GM19023 (cell line): ENCODE data around the gene CNOT8.
"Not testable (repeated sequence)": the region's sequence is repeated elsewhere in the genome, so short reads cannot be mapped to it uniquely, and the experiment has no call there.

Experiments used
- ATAC-seq: cut with Tn5 transposase; IDR thresholded peaks from one replicate; pipeline ENCODE4 v1.9.1; 2021; ENCODE audit warnings: mild to moderate bottlenecking, moderate library complexity; ENCODE audit not compliant: unreplicated experiment

CNOT8 gene

DNA sequence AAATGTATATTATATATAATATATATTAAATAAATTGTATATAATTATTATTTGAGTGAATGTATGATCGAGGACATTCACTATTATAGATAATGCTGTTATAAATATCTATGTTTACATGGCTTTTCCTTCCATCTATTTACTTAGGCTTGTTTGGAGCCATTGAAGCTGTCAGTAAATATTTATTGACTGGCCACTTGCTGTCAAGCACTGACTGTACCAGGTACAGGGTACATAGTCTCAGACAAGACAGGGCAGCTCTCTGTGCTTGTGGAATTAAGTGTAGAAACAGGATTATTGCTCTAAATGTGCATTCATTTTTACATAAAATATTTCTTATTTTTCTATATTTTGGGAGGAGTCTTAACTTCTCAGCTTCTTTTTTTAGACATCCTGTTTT, 24.4 kb upstream of the CNOT8 start:
- ATAC-seq: no peak

DNA sequence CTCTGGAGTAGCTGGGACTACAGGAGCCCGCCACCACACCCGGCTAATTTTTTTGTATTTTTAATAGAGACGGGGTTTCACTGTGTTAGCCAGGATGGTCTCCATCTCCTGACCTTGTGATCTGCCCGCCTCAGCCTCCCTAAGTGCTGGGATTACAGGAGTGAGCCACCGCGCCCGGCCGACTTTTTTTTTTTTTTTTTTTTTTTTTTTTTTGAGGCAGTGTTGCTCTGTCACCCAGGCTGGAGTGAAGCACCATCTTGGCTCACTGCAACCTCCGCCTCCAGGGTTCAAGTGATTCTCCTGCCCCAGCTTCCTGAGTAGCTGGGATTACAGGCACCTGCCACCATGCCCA, 22.8 kb upstream of the CNOT8 start:
- not testable (repeated sequence) for ATAC-seq

DNA sequence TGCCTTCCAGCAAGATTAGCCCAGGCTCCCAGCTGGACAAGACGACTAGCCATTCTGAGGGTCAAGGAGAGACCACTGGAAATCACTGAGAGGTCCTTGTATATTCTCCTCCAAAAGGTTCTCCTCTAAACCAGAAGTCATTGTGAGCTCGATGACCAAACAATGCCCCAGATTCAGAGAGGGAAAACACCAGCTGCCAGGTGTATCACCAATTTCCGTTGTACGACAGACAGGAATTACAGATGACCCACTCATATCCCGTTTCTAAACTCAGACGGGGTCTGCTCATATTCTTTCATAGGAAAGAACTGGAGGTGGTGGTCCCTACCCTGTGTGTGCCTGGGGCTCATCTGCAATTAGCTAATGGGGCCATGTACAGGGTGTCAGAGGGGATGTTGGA, 22.2 kb upstream of the CNOT8 start:
- ATAC-seq: no peak

DNA sequence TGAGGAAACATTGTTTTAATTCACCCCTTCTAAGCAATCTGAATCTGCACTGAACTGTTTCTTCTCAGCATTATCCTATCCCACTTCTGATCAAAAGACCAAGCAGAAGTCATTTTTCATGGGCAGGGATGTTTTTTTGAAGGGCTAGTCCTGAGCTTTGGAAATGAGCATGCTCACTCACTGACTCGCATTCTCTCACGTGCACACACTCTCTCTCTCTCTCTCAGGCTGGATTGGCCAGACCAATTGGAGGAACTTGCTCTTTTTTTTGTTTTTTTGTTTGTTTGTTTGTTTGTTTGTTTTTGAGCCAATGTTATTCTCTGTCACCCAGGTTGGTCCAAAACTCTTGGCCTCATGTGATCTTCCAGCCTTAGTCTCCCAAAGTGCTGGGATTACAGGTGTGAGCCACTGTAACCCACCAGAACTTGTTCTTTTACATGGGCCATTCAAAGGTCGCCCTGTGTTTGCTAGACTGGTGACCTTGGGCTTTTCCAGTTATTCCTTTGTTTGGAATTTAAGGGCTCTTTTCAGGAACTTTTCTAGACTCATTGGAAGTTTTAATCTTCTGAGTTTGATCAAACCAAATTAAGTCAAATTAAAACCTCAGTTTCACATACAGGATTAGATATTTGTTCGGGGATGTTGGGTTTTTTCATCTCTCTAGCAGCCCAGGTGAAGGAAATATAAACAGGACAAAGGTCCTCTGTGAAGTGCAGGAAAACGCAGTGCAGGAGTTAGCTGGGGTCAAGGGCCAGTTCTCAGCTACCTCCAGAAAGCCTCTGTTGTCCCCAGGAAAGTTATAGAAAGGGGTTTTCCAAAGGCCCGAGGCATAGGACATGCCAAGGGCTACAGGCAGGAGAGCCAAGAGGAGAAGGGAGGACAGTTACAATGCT, 21.2 kb upstream of the CNOT8 start:
- no peak for ATAC-seq

DNA sequence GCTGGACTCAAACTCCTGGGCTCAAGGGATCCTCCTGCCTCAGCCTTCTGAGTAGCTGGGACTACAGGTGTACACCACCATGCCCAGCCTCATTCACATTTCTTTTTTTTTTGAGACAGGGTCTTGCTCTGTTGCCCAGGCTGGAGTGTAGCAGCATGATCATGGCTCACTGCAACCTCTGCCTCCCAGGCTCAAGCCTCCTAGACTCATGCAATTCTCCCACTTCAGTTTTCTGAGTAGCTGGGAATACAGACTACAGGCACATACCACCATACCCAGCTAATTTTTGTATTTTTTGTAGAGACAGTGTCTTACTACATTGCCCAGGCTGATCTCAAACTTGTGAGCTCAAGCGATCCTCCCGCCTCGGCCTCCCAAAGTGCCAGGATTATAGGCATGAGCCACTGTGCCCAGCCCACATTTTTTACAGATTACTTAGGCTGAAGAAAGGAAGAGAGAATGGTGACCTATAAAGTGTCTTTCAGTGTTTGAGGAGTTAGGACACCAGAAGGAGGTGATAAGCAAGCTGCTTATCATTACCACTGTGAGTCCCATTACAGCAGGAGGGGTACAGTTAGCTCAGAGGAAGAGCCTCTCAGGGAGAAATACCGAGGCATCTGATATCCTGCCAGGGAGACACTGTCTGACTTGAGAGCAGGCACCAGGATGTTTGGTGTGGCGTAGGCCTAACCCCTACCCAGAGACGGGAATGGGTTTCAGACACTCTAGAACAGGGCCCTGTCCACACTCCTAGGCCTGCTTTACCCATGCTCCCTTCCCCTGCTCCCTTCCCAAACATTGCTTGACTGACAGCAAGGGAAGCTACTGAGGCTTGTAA, 17.8 kb upstream of the CNOT8 start:
- ATAC-seq: no peak

DNA sequence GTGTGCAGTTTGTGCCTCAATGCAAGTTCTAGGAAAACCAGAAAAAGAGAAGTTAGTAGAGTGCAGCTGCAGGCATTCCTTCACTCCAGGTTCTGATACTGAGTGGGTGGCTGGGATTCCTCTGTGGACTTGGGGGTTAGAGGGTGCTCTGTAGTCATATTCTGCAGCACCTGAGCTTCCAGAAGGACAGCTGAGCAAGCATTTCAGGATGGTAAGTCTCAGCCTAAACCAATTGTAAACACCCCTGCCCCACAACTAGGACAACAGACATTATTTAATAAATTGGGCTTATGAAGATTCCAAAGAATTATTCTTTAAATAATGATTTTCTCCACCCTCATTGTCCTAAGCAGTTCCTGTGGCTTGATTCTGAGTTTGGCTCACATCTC, 17.2 kb upstream of the CNOT8 start:
- no peak for ATAC-seq

DNA sequence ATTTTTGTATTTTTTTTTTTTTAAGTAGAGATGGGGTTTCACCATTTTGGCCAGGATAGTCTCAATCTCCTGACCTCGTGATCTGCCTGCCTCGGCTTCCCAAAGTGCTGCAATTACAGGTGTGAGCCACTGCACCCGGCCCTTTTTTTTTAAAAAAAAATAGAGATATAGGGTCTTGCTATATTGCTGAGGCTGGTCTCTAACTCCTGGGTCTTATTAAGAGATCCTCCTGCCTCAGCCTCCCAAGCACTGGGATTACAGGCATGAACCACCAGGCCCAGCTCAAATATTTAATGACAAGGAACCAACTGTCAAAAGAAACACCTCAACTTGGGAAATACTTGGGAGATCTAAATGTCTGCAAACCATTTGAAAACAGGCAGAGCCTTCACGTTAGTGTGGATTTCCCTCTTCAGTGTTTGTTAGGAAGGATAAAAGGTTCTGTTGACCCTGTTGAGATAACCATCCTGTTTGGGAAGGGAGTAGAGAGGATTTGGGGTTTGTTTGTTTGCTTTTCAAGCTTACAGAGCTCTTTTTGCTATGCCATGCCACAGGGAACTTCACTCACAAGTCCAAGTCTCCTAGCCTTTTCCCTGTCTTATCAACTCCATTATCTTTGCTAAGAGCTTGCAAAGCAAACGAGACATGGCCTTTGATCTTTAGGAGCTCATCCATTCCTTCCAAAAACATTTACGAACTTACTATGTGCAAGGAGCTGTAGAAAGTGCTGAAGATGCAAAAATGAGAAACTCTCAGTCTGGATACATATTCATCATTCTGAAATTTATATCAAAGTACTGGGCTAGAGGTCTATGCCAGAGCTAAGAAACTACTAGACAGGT, 15.5 kb upstream of the CNOT8 start:
- no peak for ATAC-seq

DNA sequence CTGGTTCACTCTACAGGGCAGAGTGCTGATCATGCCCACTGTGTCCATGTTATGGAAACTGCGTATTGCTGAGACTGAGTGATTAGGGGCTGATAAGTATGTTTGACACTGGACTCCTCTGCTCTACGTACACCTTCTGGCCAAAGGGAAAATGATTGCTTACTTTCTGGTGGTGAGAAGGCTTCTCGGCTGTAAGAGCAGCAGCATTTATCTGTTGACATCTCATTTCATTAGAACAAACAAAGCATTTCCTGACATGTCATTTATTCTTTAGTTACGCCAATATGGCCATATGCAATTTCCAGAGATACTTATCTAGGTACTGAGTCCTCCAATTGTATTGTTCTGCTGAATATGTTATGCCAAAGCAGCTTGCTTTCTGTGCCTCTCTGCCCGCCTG, 13.6 kb upstream of the CNOT8 start:
- no peak for ATAC-seq

DNA sequence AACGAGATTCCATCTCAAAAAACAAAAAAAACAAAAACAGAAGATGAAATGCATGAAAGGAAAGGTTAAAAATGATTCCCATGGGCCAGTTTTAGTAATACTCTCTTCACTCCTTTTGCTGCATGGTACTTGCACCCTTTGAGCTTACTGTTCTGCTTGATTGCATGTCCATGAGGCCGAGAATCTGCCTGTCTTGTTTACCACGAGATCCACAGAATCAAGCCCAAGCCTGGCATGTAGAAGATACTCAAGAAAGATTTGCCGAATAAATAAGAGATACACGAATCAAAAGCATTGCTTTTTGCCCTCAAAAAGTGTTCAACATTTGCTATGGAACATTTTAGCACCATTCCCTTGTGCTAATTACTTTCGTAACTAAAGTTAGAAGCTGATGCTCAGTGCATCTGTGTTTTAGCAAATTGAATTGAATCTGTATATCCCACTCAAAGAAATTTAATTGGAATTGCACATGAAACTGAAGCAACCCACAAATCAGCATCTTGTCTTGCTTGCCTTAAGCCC, 9.1 kb upstream of the CNOT8 start:
- ATAC-seq: no peak

DNA sequence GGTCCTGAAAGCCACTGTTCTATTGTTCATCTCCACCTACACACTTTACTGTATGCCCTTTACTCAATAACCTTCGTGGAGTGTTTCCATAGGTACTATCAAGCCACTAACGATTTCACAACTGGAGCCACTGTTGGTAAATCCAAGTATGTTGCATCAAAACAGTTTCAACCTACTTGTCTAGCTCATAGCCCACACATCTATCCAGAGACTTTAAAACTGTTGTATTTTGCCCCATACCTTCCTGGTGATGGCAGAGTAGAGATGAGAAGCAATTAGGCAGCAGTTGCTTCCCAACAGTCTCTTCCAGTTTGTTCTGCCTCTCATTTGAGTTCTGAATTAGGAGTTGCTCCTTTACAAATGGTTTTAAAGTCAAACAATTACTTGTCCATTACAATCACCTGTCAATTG, 8.6 kb upstream of the CNOT8 start:
- no peak for ATAC-seq

DNA sequence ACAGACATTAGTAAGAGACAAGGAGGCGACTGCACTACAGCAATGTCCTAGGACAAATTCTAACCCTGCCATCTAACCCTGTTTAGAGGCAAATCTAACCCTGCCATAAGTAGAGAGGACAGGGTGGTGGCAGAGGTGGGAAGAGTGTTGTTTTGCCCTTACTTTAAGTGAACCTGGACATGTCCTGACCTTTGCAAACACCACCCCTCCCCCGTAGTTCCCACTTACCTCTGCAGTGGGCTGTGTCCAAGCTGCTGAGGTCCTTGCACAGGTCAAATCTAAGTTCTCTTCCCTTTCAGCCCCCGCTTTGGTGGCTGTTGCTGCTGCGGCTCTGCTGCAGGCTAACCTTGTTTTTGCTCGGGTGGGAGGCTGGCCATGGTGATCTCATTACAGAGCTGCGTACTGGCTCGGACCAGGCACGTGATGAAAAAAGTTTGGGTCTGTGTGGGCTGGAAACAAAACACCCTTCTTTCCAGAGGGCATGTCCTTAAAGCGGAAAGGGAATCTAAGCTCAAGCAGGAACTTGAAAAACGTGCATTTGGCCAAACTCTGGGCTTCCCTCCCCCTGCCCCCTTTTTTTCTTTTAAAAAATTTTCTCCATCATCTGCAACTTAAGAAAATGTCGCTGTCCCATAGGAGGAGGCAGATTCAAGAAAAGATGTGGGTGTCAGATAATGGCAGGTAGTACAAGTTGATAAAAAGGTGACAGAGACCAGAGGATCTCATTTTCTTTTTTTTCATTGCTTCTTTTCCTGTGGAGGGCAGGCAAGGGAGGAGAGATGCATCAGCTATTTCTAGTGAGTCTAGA, 8.0 kb upstream of the CNOT8 start, which contains the start of gene FAXDC2:
TSS of gene FAXDC2 (minus strand) at position 349 of the 808 bp plus-strand sequence. CDS start 12,425 bp downstream, outside the sequence.
- ATAC-seq: peak; percentile 71

DNA sequence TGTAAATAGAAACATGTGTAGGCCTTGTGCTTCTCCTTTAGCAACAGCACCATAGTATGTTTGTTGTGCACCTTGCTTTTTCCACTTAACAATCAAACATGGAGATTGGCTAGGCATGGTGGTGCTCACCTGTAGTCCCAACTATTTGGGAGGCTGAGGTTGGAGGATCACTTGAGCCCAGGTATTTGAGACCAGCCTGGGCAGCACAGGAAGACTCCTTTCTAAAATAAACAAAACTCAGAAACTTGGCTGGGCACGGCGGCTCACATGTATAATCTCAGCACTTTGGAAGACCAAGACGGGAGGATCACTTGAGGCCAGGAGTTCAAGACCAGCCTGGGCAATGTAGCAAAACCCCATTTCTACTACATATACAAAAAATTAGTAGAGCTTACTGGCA, 7.1 kb upstream of the CNOT8 start:
- ATAC-seq: no peak

DNA sequence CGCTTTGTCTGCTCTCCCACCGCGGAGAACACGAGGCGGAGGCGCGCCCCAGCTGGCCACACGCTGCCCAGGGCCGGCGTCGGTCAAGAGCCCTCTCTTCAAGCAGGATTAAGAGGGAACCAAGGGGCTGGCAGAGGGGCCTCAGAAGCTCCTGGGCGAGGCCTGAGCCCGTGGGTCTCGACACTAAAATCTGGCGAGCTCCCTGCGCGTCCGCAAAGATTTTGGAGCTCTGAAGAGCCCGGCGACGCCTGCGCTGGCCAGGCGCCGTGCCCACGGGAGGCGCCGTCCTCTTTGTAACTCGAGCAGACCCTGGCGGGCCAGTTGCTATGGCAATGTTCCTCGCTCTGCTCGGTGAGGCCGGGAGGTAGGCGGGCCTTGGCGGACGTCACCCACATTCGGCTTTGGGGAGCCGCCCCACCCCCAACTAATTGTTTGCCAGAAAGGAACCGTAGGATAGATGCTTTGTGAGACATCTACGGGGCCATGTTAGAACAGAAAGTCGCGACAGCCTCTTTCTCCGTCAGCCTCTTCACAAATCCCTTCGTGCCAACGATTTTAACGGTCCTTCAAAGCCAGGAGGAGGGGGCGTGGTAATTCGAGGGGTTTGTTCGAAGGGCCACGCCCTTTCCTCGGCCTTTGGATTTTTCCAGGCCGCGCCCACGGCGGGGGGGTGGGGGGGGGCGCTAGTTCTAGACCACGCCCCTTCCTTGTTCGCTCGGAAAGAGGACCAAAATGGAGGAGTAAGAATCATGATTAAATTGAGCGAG, 714 bp upstream of the CNOT8 start:
- peak; percentile 61 for ATAC-seq

DNA sequence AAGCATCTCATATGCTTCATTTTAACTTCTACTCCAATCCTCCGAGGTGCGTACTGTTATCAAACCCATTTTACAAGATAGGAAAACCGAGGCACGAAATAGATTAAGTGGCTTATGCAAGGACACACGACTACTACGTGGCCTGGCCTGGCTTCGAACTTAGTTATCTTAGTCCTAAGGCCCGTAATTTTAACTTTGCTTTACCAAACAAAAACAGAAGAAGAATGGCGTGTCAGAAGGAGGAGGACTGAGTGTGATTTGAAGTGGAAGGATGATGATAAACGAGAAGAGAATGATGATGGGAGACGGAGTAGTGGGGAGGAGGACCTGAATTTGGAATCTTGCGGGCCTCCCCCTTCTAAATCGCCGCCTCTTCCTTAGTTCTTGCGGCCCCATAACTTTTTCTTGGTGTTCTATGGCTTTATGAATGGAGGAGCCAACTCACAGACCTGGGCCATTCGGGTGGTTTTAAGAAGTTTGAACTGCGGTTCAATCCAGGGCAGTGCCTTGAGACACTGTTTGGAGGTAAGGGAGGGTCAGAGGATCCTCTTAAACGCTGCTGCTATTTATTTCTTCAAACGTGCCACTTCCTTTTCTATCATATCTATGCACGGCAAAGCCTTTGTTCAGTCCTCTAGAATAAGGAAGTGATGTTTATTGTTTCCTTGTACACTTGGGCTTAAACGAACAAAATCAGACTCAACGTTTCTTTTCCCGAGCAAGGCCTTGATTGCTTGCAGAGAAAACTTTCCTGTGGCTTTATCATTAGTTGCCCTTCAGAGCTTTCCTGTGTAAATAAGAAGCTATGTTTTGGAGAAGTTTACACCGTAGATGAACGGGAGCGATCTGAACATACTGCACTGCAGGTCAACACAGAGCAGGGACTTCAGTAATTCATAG, 795 bp downstream of the CNOT8 start:
- ATAC-seq: no peak

DNA sequence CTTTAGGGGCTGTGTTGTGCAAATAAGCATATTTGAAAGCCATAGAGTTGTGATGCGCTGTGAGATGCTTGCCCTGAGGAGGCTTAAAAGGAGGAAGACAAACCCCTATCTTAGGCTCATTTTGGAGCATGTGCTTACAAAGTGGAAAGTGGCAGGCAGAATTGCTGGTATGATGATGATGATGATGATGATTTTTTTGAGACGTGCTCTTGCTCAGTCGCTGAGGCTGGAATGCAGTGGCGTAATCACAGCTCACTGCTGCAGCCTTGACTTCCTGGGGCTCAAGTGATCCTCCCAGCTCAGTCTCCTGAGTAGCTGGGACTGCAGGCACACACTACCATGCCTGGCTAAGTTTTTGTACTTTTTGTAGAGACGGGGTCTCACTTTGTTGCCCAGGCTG, 1.7 kb downstream of the CNOT8 start:
- no peak for ATAC-seq

DNA sequence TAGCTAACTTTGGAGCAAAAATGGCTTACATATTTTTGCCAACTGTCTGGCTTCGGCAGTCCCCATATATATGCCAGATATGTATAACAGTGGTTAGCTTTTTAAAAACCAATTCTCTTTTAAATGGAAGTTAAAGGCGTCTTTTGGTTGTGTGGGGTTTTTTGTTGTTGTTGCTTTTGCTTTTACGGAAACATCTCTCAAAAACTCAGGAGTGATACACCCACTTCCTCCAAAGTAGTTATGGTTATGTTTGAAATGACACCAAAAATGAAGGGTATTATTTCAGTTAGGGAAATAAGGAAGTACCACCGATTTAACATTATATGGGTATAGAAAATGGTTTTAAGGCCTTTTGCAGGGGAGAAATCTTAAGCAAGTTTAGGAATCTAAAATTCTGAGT, 2.3 kb downstream of the CNOT8 start:
- no peak for ATAC-seq

DNA sequence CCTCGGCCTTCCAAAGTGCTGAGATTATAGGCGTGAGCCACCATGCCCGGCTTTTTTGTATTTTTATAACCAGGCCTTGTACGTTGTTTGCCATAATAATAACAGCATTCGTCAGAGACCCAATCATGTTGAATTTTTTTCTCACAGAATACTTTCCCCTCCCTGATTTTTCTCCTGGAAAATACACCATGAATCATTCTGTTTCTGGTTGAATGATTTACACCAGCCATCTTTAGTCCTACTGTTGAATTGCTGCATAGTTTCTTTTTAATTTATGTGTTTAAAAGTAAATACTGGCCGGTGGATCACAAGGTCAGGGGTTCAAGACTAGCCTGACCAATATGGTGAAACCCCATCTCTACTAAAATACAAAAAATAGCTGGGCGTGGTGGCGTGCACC, 3.5 kb downstream of the CNOT8 start:
- no peak for ATAC-seq

DNA sequence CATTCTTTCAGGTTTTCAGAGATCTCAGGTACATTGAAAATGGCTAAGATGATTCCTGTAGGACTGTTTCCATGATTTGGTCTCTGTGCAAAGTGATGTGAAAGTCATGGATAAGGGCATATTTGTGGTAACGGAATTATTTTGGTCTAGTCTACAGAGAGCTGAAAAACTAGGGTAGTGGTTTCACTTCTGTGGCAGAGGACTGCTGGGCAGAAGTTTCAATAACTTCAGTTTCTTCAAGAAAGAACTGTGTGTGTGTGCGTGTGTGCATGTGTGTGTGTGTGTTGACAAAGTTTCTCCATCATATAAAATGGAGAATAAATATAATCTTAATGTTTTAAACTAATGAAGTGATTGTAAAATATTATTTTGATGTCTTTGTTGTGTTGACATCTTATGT, 4.3 kb downstream of the CNOT8 start:
- ATAC-seq: no peak
